GM12878 (cell line): Measurements from ENCODE around the gene BRCA1. TPM values are rescaled to one million over a fixed set of nuclear protein-coding genes. Genes with fewer than 3 reads are reported as not detected.
"Not testable (repeated sequence)": the region's sequence is repeated elsewhere in the genome, so short reads cannot be mapped to it uniquely, and the experiment has no call there.

ENCODE experiments used
- ATAC-seq: fragments of 200-7000 bp; cut with Tn5 transposase; 3 replicates; pipeline ENCODE4 v1.9.1; 2020; ENCODE audit warnings: mild to moderate bottlenecking, moderate library complexity
- BruUV-seq: library from RNA; stranded (reverse); fragments of 400-500 nt; replicated peaks from 2 replicates; lab custom pipeline; 2021; lab: Mats Ljungman, UMichigan
- CTCF ChIA-PET: fragments of 300-600 bp; sonication (Branson Sonifier 250); formaldehyde crosslinking; extraction: SDS; loops from one replicate; lab custom pipeline; 2021; ENCODE audit warnings: inconsistent platforms; lab: Yijun Ruan, JAX
- POLR2A ChIA-PET: fragments of 350-600 bp; formaldehyde crosslinking; extraction: SDS; loops from one replicate; lab custom pipeline; 2021; ENCODE audit warnings: inconsistent platforms; lab: Charles Lee
- RAD21 ChIA-PET: fragments of 300-600 bp; sonication (Branson Sonifier 250); formaldehyde crosslinking; loops from one replicate; lab custom pipeline; 2023; ENCODE audit warnings: antibody characterized with exemption; ENCODE audit not compliant: unreplicated experiment; lab: Charles Lee
- SMC1A ChIA-PET: fragments of 300-600 bp; sonication (Branson Sonifier 250); formaldehyde crosslinking; loops from one replicate; lab custom pipeline; 2023; ENCODE audit not compliant: unreplicated experiment, uncharacterized antibody; lab: Charles Lee
- DNase-seq: peaks from one replicate; pipeline ENCODE4 v3.0.0-alpha.2; 2011; ENCODE audit warnings: low read depth, low spot score
- FAIRE-seq: peaks from 3 replicates; lab custom pipeline; 2011; peaks lifted over from hg19 to GRCh38; lab: Jason Lieb, UNC
- H2AFZ ChIP-seq: 2 replicates; pipeline ENCODE4 v1.6.0; 2011; ENCODE audit warnings: low read depth, low read length, control low read depth; ENCODE audit not compliant: control insufficient read depth
- H3K27ac ChIP-seq: 2 replicates; pipeline ENCODE4 v1.5.1; 2011; ENCODE audit warnings: control low read depth; ENCODE audit not compliant: control insufficient read depth, insufficient read depth
- H3K27me3 ChIP-seq, 2 experiments: replicated peaks in 1 of 2; 2 replicates each; pipeline versions ENCODE4 v1.6.0 to v1.6.1; 2011; ENCODE audit warnings: low read length in 1 of 2; ENCODE audit not compliant: control insufficient read depth in 2 of 2, insufficient read depth in 2 of 2
- H3K36me3 ChIP-seq, 2 experiments: 2 replicates each; pipeline ENCODE4 v1.5.1; 2011; ENCODE audit warnings: low read length in 1 of 2; ENCODE audit not compliant: control insufficient read depth in 2 of 2, insufficient read depth in 2 of 2
- H3K4me1 ChIP-seq: 2 replicates; pipeline ENCODE4 v1.6.1; 2011; ENCODE audit warnings: mild to moderate bottlenecking, low read length, moderate library complexity, mixed read lengths; ENCODE audit not compliant: control insufficient read depth, insufficient read depth
- H3K4me2 ChIP-seq: 2 replicates; pipeline ENCODE4 v1.6.0; 2011; ENCODE audit warnings: control low read depth; ENCODE audit not compliant: control insufficient read depth, insufficient read depth
- H3K4me3 ChIP-seq: fragments of 200-600 bp; sonication (generic); 2 replicates; pipeline ENCODE4 v1.5.1; 2016
- H3K79me2 ChIP-seq: 2 replicates; pipeline ENCODE4 v1.6.0; 2011; ENCODE audit warnings: low read length; ENCODE audit not compliant: control insufficient read depth, insufficient read depth
- H3K9ac ChIP-seq: 2 replicates; pipeline ENCODE4 v1.8.0; 2011; ENCODE audit warnings: low read length, control low read depth, mixed read lengths; ENCODE audit not compliant: control insufficient read depth, insufficient read depth
- H3K9me3 ChIP-seq: replicated peaks from 3 replicates; pipeline ENCODE4 v1.5.1; 2011; ENCODE audit warnings: mild to moderate bottlenecking, low read length; ENCODE audit not compliant: control insufficient read depth, insufficient read depth
- H4K20me1 ChIP-seq: 2 replicates; pipeline ENCODE4 v1.6.0; 2011; ENCODE audit not compliant: control insufficient read depth, insufficient read depth
- CREM ChIP-seq: IDR thresholded peaks from 2 replicates; pipeline ENCODE4 v1.6.1; 2014; ENCODE audit warnings: antibody characterized with exemption, low read depth
- ELK1 ChIP-seq: IDR thresholded peaks from 2 replicates; pipeline ENCODE4 v1.6.1; 2012; ENCODE audit warnings: low read depth, low read length, improper control_type of control experiment
- FOXK2 ChIP-seq: fragments of 450-650 bp; IDR thresholded peaks from 2 replicates; pipeline ENCODE4 v1.6.1; 2017; ENCODE audit warnings: mild to moderate bottlenecking, moderate library complexity
- KAT2A ChIP-seq: conservative IDR thresholded peaks from 2 replicates; pipeline ENCODE4 v1.6.1; 2011; ENCODE audit warnings: low read depth, low read length; ENCODE audit not compliant: control insufficient read depth
- TAF1 ChIP-seq: IDR thresholded peaks from 2 replicates; pipeline ENCODE4 v1.6.1; 2011; ENCODE audit warnings: mild to moderate bottlenecking, low read depth, low read length, borderline replicate concordance
- WGBS: methylation state at CpG from one replicate; pipeline ENCODE4 v1.1.6; 2016; ENCODE audit warnings: low lambda C conversion rate; ENCODE audit not compliant: insufficient replicate concordance, insufficient coverage; ENCODE audit errors: missing lambda C conversion rate; 5-methylcytosine and 5-hydroxymethylcytosine counted together
- in situ Hi-C: fragments of 300-500 bp; cut with MboI; formaldehyde crosslinking; loops from 9 replicates; pipeline ENCODE4 v1.14.3; 2018; ENCODE audit warnings: mixed read lengths
- intact Hi-C: fragments of 100-400 bp; cut with micrococcal nuclease; formaldehyde crosslinking; loops from one replicate; pipeline ENCODE4 v1.14.2; 2022; ENCODE audit not compliant: unreplicated experiment
- polyA plus RNA-seq, 11 experiments: library from polyadenylated mRNA; depleted of rRNA in 4 of 11; unstranded in 6 of 11; stranded (reverse) in 5 of 11; fragments of >200 nt; fragmentation: Nextera tagmentation in 4 of 11; fragmentation: Illumina TruSeq in 1 of 11; extraction: Ambion mirVana in 4 of 11; extraction: Trizol in 1 of 11; gene quantifications; 1 replicate in 1 of 11; 2 replicates in 10 of 11; pipeline versions ENCODE4 v1.2.1 to v1.2.3, GENCODE V29; 2011 to 2016; ENCODE audit warnings: inconsistent platforms in 2 of 11, missing spikeins in 2 of 11, low read depth in 1 of 11
- total RNA-seq, 4 experiments: library from RNA; depleted of rRNA in 3 of 4; stranded (reverse); fragments of >200 nt in 3 of 4; fragmentation: Illumina TruSeq in 1 of 4; extraction: Trizol in 1 of 4; gene quantifications; 2 replicates each; pipeline versions ENCODE4 v1.2.1 to v1.2.3, GENCODE V29; 2013 to 2021

Gene BRCA1
- total and polyA plus RNA-seq, 10 of the 15 experiments (the other 5 are each of a cell fraction or from before 2014, with no cell fraction given) = 16.8 to 71.2 (median 44.2) TPM

- ChIA-PET RAD21 (no interaction called here), SMC1A (no interaction called here), CTCF (no interaction called here), POLR2A (interaction anchor here (0.6 kb wide), 1 partner anchor 1571 kb away, joined by 5 read pairs; no protein-coding TSS in a partner anchor)
- Histone ChIP-seq H3K27ac (no peak overlapping the region), H2AFZ (no peak overlapping the region), H3K4me3 (no peak overlapping the region), H3K79me2 (no peaks in the 10 kb centered on the region), H3K9ac (no peak overlapping the region), H3K36me3 (no peaks in the 10 kb centered on the region; a peak in 1 of 4 replicates), H4K20me1 (no peaks in the 10 kb centered on the region), H3K27me3 (no peaks in the 10 kb centered on the region), H3K4me1 (no peaks in the 10 kb centered on the region), H3K4me2 (no peak overlapping the region), H3K9me3 (no peaks in the 10 kb centered on the region)
- ATAC-seq = no peak
- intact Hi-C loops (no loop called here), in situ Hi-C loops (no loop called here)
- no peak for DNase-seq
- FAIRE-seq = no peak
- 82% methylated on average over 11 of the region's 11 CpGs for WGBS
- TF ChIP-seq ELK1 (no peak), TAF1 (no peak), FOXK2 (no peak), CREM (no peak), KAT2A (no peak)
- BruUV-seq = no TSS peak
These were observed 15.5 kb upstream of the BRCA1 start for GRCh38 chr17:43140396-43141332.

GRCh38 chr17:43138531-43138930 lies 13.4 kb upstream of the BRCA1 start:
- H3K36me3 ChIP-seq, H3K9ac ChIP-seq, H3K9me3 ChIP-seq, H3K79me2 ChIP-seq, H3K4me2 ChIP-seq, DNase-seq, intact Hi-C loops, FAIRE-seq, ATAC-seq, H3K27me3 ChIP-seq, RAD21 ChIA-PET, POLR2A ChIA-PET, BruUV-seq, H3K4me1 ChIP-seq, H3K4me3 ChIP-seq, H3K27ac ChIP-seq, in situ Hi-C loops, H4K20me1 ChIP-seq, H2AFZ ChIP-seq, SMC1A ChIA-PET: not testable (repeated sequence)
- CTCF ChIA-PET = interaction anchor here (0.7 kb wide), 1 partner anchor 30 kb away, joined by 5 read pairs; no protein-coding TSS in a partner anchor
- WGBS = 83% methylated on average over 4 of the region's 4 CpGs
